Activated gamma-delta T cell treated with Interleukin-2 at 50 U/mL for 16 hours (primary cell): Measurements from ENCODE around the gene COL24A1.
"Not testable (repeated sequence)": the region's sequence is repeated elsewhere in the genome, so short reads cannot be mapped to it uniquely, and the experiment has no call there.

Experiments
- DNase-seq: peaks from one replicate; pipeline ENCODE4 v3.0.0-alpha.2; 2020

COL24A1 gene

GRCh38 chr1:85983316-85983715 is 173.3 kb downstream of the COL24A1 start:
- no peak for DNase-seq

DNA sequence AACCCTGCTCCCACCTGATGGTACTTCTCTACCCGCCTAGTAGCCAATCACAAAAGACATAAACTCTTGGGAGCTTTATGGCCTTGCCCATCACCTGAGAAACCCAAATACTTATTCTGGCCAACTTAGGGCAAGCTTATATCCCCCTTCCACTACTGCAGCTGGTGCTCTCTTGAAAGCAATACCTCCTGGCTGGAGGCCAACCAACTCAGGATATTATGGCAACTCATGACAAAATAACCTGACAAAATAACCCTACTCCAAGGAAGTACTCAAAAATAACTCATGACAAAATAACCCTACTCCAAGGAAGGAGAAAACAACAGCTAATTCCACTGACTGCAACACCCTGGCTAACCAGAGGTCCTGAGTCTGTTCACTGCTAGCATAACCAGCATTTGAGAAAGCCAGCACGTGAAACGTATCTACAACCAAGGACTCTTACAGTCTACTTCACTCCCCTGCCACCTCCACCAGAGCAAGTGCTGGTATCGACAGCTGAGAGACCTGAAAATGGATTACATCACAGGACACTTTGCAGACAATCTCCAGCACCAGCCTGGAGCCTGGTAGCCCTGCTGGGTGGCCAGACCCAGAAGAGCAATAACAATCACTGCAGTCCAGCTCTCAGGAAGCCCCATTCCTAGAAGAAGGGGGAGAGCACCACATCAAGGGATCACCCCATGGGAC is 179.9 kb downstream of the COL24A1 start:
- no peak for DNase-seq

DNA sequence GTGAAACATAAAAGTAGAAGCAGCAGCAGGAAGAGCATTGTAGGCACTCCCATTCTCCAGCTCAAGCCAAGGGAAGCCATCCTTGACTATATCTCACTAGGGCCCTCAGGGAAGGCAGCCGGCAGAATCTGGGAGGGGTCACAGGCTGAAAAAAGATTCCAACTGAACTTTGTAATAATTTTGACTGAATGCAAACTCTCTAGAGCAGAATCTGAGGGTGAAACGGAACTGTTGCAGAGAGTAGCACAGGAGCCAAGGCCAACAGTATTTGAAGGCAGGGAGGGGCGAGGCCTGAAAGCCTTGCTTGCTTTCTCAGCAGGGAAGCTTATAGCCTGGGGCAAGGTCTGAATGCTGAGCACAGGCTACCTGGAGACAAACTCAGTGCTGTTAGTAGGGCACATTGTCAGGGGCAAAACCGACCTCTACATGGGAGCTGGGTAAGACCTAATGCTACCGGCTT is 180.6 kb downstream of the COL24A1 start:
- DNase-seq = no peak

- no peak for DNase-seq
Measured at GRCh38 chr1:85962457-85962856, 194.1 kb downstream of the COL24A1 start.

DNA sequence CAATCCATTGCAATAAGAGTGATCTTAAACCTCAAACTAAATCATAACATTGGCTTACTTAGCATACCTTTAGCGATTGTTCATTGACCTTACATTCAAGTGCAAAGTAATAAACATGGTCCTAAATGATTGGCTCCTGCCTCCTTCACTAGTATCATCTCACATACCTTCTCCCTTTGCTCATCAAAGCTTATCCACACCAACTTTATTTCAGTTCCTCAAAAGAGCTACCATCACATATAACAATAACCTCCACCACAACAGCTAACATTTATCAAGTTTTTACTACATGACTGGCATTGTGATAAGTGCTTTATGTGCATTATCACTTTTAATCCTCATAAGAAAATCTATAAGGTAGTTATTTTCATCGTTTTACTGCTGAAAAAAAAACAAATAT is 198.8 kb downstream of the COL24A1 start:
- no peak for DNase-seq

DNA sequence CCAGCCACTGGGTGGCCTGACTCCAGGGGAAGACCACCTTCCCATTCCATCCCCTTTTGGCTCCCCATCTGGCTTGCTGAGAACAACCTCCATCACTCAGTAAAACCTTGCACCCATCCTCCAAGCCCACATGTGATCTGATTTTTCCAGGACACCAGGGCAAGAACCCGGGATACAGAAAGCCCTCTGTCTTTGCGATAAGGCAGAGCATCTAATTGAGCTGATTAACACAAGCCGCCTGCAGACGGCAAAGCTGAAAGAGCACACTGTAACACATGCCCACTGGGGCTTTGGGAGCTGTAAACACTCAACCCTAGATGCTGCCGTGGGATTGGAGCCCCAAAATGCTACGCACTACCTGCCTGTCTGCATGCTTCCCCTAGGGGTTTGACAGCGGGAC is 201.4 kb downstream of the COL24A1 start:
- not testable (repeated sequence) for DNase-seq

DNA sequence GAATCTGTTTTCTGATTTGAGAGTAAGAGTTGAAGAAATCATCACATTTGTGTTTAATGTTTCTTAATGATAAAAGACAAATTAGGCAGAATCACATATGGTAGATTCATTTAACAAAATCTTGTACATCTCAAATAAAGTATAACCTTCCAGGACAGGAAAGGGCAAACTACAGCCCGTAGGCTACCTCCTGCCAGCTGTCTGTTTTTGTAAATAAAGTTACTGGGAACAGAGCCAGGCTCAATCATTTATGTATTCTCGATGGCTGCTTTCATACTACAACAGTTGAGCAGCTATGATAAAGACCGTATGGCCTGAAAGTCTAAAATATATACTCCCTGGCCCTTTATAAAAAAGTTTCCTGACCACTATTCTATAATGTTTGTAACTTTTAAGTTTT is 204.1 kb downstream of the COL24A1 start:
- DNase-seq = no peak

DNA sequence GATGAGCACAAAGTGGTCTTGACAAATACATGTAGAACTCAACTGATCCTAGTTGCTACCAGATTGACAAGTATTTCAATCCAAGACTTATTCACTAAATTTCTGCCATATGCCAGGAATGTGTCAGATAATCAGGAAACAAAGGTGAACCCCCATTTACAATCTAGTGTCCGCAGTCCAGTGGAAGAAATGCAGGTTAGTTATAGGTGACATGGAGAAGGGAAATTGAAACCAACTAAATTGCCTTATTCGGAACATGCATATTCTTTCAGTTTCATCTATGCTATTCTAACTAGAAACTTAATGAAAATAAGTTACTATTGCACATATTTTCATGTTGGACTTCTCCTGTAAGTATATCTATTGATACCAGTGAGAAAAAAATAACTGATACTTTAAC is 209.4 kb downstream of the COL24A1 start:
- no peak for DNase-seq

- no peak for DNase-seq
Measured at GRCh38 chr1:85943945-85944344, 212.6 kb downstream of the COL24A1 start.

- DNase-seq = no peak
Measured at GRCh38 chr1:85943526-85943925, 213.0 kb downstream of the COL24A1 start.

- no peak for DNase-seq
Measured at GRCh38 chr1:85940656-85941306, 215.8 kb downstream of the COL24A1 start.

DNA sequence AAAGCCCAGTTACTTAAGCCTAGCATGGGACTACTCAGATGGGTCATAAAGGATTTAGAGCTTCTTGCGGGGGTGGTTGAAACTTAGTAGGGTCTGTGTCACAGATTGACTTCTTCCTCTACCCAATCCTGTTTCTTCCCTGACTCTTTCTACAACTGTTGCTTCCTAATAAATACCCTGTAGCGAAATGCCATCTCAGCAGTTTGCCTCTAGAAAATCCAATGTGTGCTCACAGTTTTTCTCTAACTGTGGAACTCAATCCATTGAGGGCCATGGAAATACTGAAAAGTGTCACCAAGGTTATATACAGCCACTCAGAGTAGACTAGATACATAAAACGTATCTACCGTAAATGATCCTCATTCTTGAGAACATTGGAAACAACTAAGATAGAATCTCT is 217.7 kb downstream of the COL24A1 start:
- DNase-seq = no peak

GRCh38 chr1:85936470-85936869 is 220.1 kb downstream of the COL24A1 start:
- DNase-seq = no peak

- DNase-seq = no peak
Measured at GRCh38 chr1:85936057-85936456, 220.5 kb downstream of the COL24A1 start.

GRCh38 chr1:85935234-85935633 is 221.3 kb downstream of the COL24A1 start:
- DNase-seq = no peak

- DNase-seq = no peak
Measured at GRCh38 chr1:85934516-85934915, 222.1 kb downstream of the COL24A1 start.

DNA sequence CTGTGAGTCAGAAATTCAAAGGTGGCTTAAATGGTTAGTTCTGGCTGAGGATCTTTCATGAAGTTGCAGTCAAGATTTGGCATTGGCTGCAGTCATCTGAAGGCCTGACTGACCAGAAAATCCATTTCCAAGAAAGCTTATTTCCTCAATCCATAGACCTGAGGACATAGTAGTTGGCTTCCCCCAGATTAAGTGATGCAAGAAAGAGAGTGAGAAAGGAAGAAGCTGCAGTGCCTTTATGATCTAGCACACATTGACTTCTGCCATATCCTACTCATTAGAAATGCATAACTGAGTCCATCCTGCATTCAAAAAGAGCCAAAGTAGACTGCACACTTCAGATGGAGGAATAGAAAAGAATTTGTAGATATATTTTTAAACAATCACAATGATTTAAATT is 222.6 kb downstream of the COL24A1 start:
- no peak for DNase-seq

DNA sequence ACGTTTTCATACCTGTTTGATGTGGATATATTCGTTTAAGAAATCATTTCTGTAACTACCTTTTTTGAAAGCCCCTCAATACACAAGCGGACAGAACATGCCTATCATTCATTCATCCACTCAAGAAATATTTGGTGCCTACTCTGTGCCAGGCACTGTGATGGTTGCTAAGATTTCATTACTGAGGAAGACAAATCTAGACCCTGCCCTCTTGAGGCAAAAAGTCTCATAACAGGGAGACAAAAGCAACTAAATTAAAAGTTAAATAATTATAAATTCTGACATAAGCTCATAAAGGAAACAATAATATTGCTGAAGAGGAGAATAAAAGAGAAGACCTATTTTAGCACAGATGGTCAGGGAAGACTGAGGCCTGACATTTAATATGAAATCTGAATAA is 244.8 kb downstream of the COL24A1 start:
- no peak for DNase-seq

DNA sequence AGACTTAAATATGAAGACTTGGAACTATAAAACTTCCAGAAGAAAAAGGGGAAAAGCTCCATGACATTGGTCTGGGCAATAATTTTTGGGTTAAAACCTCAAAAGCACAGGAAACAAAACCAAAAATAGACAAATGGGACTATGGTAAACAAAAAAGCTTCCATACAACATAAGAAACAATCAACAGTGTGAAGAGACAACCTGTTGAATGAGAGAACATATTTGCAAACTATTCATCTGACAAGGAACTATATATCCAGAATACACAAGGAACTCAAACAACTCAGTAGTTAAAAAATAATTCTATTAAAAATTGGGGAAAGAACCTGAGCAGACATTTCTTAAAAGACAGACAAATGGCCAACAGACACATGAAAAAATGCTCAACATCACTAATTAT is 255.7 kb downstream of the COL24A1 start:
- no peak for DNase-seq

DNA sequence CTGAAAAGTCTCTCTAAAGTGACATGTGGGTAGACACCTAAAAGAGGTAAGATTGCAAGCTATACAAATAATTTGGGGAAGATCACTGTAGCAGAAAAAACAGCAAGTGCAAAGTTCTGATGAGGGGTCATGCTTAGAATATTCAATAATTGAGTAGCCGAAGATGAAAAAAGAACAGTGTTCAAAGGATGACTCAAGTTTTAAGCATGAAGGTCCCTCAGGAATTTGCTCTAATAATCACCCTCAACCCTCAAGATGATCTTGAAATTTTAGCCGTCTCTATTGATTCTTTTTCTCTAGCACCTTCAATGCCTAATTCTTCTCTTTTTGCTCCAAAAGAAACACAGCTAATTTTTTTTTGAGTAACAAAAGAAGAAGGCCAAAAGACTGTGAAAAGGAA is 257.7 kb downstream of the COL24A1 start:
- no peak for DNase-seq

- DNase-seq = no peak
Measured at GRCh38 chr1:85894651-85895050, 261.9 kb downstream of the COL24A1 start.

DNA sequence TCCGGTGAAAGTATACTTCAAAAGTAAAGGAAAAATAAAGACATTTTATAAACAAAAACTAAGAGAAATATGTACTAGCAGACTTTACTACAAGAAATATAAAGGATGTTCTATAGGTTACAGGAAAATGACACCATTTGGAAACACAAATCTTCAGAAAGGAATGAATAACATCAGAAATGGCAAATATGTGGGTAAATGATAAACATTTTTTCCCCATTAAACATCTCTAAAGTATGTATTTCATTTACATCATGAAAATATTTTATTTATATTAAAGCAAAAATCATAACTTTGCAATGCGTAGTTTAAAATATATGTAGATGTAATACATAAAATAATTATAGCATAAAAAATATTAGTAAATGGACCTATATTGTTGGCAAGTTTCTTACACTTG is 264.2 kb downstream of the COL24A1 start:
- DNase-seq = no peak

DNA sequence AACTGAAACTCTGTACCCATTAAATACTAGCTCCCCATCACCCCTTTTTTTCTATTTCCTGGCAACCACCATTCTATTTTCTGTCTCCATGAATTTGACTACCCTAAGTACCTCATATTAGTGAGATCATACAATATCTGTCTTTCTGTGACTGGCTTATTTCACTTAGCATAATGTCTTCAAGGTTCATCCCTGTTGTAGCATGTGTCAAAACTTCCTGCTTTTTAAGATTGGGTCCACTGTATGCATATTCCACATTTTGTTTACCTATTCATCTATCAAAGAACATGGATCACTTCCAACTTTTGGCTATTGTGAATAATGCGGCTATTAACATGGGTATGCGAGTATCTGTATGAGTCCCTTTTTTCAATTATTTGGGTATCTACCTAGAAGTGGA is 266.7 kb downstream of the COL24A1 start:
- no peak for DNase-seq

GRCh38 chr1:85888921-85889320 is 267.7 kb downstream of the COL24A1 start:
- DNase-seq = no peak
